GM10266 (cell line): ENCODE results near the gene PREP.
"Not testable (repeated sequence)": the region's sequence is repeated elsewhere in the genome, so short reads cannot be mapped to it uniquely, and the experiment has no call there.

Source experiments
- DNase-seq: peaks from one replicate; pipeline ENCODE4 v3.0.0; 2012; ENCODE audit errors: extremely low spot score
- CTCF ChIP-seq: IDR thresholded peaks from 2 replicates; pipeline ENCODE4 v1.5.1; 2012; ENCODE audit warnings: mild to moderate bottlenecking, low read depth; ENCODE audit not compliant: control insufficient read depth, insufficient read depth; ENCODE audit errors: missing control alignments

The PREP gene

DNA sequence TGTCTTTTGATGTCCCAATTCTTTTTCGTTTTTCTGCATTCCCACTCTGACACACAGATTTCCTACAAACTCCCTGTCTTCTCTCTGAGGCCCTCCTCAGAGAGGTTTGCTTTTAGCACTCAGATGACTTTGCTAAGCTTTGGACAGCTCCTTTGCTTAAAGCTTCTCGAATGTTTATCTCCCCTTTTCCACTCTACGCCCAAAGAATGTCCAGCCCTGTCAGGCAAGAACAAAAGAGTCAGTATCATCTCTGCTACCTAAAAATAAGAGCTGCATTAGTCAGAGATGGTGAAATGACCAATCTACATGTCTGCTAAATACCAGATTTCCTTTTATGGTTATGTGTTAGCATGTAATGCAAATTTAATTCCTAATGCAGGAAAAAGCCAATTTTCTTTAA is 56.8 kb downstream of the PREP start:
- no peak for TF ChIP-seq CTCF
- DNase-seq = no peak

DNA sequence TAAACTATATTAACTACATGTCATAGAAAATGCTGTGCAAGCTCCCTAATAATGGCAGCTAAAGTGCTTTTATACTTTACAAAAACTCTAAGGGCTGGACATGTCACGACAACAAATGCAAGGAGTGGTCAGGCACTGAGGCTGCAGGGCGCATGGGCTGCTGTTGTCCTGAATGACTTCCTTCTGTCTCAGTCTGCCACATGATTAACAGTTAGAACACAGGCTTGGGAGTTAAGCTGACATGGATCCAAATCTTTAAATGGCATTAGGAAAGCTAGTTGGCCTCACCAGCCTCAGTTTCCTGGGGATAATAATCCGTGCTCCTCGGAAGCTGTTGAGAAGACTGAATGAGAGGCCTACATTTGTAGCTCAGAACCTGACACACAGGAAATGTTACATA is 57.4 kb downstream of the PREP start:
- no peak for TF ChIP-seq CTCF
- DNase-seq = no peak

DNA sequence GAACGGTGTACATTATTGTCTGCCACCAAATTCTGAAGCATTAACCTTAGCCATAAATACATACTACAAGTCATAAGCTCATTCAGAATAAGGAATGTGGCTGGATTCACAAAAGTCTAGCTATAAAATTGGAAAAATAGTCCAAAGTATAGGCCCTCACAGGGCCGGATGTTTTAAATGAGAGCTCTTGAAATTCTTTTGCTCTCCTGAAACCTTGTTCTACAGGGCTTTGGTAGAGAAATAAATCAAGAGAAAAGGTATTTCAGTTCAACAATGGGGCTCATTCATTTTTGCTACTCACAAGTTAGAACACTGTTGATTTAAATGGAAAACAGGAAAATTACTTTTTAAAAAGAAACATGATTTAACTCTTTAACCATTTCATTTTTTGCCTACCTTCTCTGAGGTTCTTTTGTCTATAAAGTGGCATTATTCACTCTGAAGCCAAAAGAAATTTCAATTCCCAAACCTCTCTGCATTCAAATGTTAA is 58.0 kb downstream of the PREP start:
- DNase-seq = no peak
- TF ChIP-seq CTCF = no peak

- DNase-seq = not testable (repeated sequence)
Measured at GRCh38 chr6:105338350-105338983, 64.4 kb downstream of the PREP start.

- DNase-seq = no peak
- no peak for TF ChIP-seq CTCF
Measured at GRCh38 chr6:105336986-105337385, 65.9 kb downstream of the PREP start.

DNA sequence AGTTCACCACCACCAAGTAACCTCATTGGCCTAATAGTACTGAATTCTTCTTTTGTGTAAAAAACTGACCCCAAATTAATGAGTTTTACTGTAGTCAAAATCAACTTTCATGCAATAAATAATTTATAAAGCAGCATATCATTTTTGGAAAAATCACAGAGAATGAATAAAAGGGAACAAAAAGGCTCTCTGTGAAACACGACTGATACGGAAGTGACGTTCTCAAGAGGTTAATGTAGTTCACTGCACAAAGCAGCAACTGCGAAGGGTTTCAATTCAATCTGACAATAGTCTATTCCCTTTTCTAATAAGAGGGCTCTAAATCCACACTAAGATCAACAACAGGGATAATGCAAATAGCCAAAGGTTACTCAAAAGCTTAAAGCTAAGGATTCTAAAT is 70.3 kb downstream of the PREP start:
- DNase-seq = no peak

DNA sequence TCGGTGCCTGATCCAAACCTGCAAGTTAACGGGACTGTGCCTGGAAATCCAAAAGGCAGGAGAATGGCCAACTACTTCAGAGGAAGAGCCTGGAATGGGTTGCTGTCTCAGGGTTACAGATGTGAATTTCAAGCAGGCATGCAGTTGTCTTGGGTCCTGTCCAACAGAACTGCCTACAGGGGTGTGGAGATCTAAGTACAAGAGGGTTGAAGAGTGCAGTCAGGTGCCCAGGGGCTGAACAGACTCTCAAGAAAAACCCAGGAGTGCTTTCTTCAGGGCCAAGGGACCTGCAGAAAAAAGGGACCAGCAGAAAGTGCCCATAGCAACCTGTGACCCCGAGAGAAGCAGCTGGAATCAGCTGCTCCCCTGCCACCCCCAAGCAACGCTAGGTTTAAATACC is 71.0 kb downstream of the PREP start:
- no peak for TF ChIP-seq CTCF
- DNase-seq = no peak

More for the DNA sequence above, 70.3 kb downstream of the PREP start:
- no peak for TF ChIP-seq CTCF

DNA sequence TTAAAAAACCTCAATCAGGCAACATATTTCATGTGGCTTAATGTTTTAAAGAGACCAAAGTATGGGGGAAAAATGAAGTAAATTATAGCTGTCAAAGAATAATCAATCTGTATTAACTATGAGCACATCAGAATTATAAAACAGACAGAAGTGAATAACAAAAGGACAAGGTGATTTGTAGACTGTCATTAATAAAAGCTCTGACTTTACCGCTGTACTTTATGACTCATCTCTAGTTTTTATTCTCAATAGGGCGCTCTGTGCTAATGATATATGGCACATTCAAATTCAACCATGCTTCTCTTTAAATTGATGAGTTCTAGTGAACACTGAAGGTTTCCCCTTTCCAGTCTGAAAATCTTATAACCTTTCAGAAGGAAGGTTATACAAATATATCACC is 72.0 kb downstream of the PREP start:
- no peak for DNase-seq
- TF ChIP-seq CTCF = no peak
